ENCODE measurements around the gene CHM.
"Not testable (repeated sequence)": the region's sequence is repeated elsewhere in the genome, so short reads cannot be mapped to it uniquely, and the experiment has no call there.

Gene CHM

DNA sequence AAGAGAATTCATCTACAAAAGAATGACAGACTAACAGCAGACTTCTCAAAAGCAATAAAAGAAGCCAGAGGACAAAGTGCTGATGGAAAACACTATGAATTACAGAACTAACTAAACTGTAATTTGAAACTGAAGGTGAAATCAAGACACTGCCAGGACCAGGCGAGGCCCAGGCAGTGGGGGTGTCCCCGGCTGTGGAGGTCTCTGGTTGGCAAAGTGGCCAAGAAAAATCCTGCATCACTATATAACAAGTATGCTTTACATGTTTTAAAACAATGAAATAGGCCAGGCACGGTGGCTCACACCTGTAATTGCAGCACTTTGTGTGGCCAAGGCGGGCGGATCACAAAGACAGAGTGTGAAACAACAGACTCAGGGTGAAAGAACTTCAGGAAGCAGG, 32.9 kb downstream of the CHM start:
- Histone ChIP-seq H3K27ac (no peak overlapping the region), H3K4me3 (no peak overlapping the region)
- DNase-seq (ENCODE audit: low spot score): no peak
- TF ChIP-seq, protein P1, sequence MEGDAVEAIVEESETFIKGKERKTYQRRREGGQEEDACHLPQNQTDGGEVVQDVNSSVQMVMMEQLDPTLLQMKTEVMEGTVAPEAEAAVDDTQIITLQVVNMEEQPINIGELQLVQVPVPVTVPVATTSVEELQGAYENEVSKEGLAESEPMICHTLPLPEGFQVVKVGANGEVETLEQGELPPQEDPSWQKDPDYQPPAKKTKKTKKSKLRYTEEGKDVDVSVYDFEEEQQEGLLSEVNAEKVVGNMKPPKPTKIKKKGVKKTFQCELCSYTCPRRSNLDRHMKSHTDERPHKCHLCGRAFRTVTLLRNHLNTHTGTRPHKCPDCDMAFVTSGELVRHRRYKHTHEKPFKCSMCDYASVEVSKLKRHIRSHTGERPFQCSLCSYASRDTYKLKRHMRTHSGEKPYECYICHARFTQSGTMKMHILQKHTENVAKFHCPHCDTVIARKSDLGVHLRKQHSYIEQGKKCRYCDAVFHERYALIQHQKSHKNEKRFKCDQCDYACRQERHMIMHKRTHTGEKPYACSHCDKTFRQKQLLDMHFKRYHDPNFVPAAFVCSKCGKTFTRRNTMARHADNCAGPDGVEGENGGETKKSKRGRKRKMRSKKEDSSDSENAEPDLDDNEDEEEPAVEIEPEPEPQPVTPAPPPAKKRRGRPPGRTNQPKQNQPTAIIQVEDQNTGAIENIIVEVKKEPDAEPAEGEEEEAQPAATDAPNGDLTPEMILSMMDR (IDR thresholded peaks at IDR 0.05): no peak

DNA sequence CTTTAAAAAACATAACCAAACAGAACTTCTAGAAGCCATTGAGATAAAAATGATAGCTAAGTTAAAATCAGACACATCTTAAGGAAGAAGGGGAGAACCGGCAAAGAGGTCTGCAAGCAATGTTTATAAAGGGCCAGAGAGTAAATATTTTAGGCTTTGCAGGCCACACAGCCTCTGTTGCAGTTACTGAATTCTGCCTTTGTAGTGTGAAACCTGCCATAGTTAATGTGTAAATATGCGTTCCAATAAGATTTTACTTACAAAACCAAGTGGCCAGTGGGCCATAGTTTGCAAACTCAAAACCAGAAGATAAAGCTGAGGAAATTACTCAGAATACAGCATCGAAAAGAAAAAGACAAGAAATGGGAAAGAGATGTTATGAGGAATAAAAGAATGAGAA, 33.6 kb downstream of the CHM start:
- TF ChIP-seq, protein P1 (IDR thresholded peaks at IDR 0.05): no peak
- no peak for DNase-seq (ENCODE audit: low spot score)
- no peak overlapping the region for H3K27ac ChIP-seq
- H3K4me3 ChIP-seq: no peak overlapping the region

DNA sequence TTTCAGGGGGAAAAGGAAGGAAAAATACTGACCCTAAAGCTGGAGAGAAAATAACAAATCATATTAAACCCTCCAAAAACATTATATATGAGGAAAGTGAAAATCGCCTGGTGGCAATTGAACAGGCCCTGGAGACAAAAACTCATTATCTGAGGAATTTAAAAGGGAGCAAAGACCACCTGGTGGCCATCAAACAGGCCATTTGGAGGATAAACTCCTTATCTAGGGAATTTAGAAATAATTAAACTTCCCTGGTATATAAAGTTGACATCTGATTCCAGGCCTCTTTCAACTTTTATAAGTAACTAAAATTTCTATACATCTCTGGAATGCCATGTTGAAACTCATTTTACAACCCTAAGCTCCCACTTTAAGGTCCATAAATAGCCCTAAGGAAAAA, 35.2 kb downstream of the CHM start:
- Histone ChIP-seq H3K27ac (no peak overlapping the region), H3K4me3 (no peak overlapping the region)
- TF ChIP-seq, protein P1 (IDR thresholded peaks at IDR 0.05): no peak
- no peak for DNase-seq (ENCODE audit: low spot score)

DNA sequence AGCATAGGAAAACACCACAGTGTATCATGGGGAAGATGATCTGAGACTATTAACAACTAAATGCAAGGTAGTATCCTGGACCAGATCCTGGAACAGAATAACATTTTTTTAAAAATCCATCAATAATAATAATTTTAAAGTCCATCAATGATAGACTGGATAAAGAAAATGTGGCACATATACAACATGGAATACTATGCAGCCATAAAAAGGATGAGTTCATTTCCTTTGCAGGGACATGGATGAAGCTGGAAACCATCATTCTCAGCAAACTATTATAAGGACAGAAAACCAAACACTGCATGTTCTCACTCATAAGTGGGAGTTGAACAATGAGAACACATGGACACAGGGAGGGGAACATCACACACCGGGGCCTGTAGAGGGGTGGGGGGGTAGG, 37.6 kb downstream of the CHM start:
- H3K4me3 ChIP-seq: not testable (repeated sequence)

DNA sequence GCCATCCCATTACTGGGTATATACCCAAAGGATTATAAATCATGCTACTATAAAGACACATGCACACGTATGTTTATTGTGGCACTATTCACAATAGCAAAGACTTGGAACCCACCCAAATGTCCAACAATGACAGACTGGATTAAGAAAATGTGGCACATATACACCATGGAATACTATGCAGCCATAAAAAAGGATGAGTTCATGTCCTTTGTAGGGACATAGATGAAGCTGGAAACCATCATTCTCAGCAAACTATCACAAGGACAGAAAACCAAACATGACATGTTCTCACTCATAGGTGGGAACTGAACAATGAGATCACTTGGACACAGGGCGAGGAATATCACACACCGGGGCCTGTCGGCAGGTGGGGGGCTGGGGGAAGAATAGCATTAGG, 39.5 kb downstream of the CHM start:
- not testable (repeated sequence) for H3K4me3 ChIP-seq; H3K27ac ChIP-seq; DNase-seq (ENCODE audit: low spot score)

More for the DNA sequence above, 37.6 kb downstream of the CHM start:
- H3K27ac ChIP-seq; DNase-seq (ENCODE audit: low spot score): not testable (repeated sequence)

DNA sequence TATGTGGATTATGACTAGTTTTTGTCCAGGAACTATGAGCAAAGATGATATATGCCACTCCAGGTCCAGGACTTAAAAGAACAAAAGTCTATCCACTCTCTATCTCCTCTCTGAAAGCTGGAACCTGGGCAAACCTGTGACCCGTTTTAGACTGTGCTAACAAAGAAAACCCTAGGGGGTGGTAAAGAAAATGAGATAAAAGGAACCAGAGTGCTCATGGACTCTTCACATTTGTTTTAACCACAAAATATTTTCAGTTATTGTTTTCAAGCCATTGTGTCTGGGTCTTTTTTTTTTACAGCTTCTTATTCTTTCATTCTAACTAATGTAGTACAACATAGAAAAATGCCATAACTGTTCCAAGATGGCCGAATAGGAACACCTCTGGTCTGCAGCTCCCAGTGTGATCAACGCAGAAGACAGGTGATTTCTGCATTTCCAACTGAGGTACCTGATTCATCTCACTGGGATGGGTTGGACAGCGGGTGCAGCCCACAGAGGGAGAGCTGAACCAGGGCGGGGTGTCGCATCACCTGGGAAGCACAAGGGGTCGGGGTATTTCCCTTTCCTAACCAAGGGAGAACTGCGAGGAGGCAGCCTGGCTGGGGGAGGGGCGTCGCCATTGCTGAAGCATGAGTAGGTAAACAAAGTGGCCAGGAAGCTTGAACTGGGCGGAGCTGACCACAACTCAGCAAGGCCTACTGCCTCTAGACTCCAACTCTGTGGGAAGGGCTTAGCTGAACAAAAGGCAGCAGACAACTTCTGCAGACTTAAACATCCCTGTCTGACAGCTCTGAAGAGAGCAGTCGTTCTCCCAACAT, 45.1 kb downstream of the CHM start:
- TF ChIP-seq, protein P1 (IDR thresholded peaks at IDR 0.05): no peak
- Histone ChIP-seq H3K27ac (no peak overlapping the region), H3K4me3 (no peak overlapping the region)
- DNase-seq (ENCODE audit: low spot score): no peak

DNA sequence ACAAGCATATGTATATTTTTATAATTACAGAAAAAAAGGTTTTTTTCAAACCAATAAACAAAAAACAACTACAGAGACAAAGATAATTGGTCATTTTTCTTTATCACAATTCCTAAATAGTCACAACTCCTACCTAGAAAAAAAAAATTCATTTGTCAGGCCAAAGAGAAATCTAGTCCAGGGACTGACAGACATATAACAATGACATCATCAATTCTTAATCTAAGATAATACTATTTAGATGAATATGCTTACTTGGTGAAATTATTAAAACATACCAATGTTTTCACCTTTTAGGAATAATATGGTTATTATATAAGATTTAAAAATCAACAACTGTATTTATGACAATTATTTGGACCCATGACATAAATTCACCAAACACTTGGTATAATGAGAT, 48.4 kb downstream of the CHM start:
- H3K27ac ChIP-seq: no peak overlapping the region
- DNase-seq (ENCODE audit: low spot score): no peak
- no peak overlapping the region for H3K4me3 ChIP-seq
- TF ChIP-seq, protein P1 (IDR thresholded peaks at IDR 0.05): no peak

DNA sequence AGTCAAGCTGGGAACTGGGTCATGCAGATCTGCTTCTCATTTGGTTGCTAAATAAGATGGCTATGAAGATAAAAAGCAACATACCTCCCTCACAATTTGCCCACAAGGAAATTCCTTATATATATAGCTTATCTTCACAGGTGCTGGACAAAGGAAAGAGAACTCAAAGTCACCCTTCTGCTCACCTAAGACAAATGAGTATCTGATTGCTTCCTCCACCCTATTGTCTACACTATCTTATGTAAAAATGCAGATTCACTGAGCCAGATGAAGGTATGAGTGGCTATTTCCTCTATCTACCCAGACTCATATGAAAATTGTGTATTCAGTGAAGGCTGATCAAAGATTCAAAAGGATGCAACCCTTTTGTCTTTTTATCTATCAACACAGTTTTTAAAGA, 50.8 kb downstream of the CHM start:
- no peak for DNase-seq (ENCODE audit: low spot score)
- Histone ChIP-seq H3K27ac (no peak overlapping the region), H3K4me3 (no peak overlapping the region)
- TF ChIP-seq, protein P1 (IDR thresholded peaks at IDR 0.05): no peak
